Mucosa of descending colon (tissue), 3 donors: ENCODE results near the gene ABTB2. TPM values are rescaled to one million over a fixed set of nuclear protein-coding genes. Genes with fewer than 3 reads are reported as not detected.

Experiments
- ATAC-seq: fragments of 200-7000 bp; cut with Tn5 transposase; one replicate; pipeline ENCODE4 v1.9.1; 2020; ENCODE audit warnings: mild to moderate bottlenecking, moderate library complexity
- DNase-seq, 3 donors: peaks; one replicate each; pipeline ENCODE4 v3.0.0-alpha.2; 2020
- H3K36me3 ChIP-seq: fragments of 200-600 bp; one replicate; pipeline ENCODE4 v1.8.0; 2021; ENCODE audit warnings: low read depth, mild to moderate bottlenecking
- H3K4me1 ChIP-seq: fragments of 200-600 bp; one replicate; pipeline ENCODE4 v1.8.0; 2021; ENCODE audit warnings: low read depth, mild to moderate bottlenecking
- H3K4me3 ChIP-seq: fragments of 200-600 bp; one replicate; pipeline ENCODE4 v1.8.0; 2021; ENCODE audit warnings: mild to moderate bottlenecking
- H3K9me3 ChIP-seq: fragments of 200-600 bp; one replicate; pipeline ENCODE4 v1.8.0; 2021; ENCODE audit warnings: mild to moderate bottlenecking
- intact Hi-C, 2 donors: fragments of 100-400 bp; cut with DNase I in 1 of 2; cut with micrococcal nuclease in 1 of 2; formaldehyde crosslinking; loops; one replicate each; pipeline versions ENCODE4 v1.11.0 to v1.11.1; 2022; cut with DNase I, micrococcal nuclease
- long read RNA-seq, 2 donors: library from polyadenylated mRNA; unstranded; transcript quantifications; one replicate each; pipeline ENCODE4 v2.0.0, GENCODE V29; 2019 to 2021
- total RNA-seq, 3 donors: library from RNA; stranded (reverse); fragmentation: NEBNext Ultra II Directional in 2 of 3; extraction: Animal tissue kit (Norgen Biotek cat#: 25700) in 2 of 3; gene quantifications; one replicate each; pipeline versions ENCODE4 v1.2.1 to v1.2.4, GENCODE V29; 2021 to 2023
- TF ChIP-seq, protein P1 (sequence below): fragments of 200-600 bp; IDR thresholded peaks from one replicate; pipeline ENCODE4 v1.8.0; 2022; ENCODE audit warnings: antibody characterized with exemption, mild to moderate bottlenecking
- donor health status: DM: no; HTN: no; CAD: no; lungs with moderate emphysema.
- donor health status: DM: no; HTN: no; CAD: no.
- donor health status: DM: no; HTN: yes; CAD: no.

The ABTB2 gene
- total RNA-seq, result 10 to 100 TPM; 12.8 to 16.8 (median 14.3) TPM
- long read RNA-seq, donor 1, full-length matches to known transcripts, result 6 of 17 reads
- long read RNA-seq, donor 1, partial matches to known transcripts, result 8 of 17 reads
- long read RNA-seq, donor 1, other reads (novel, unspliced or antisense), result 3 of 17 reads
- long read RNA-seq, donor 2, partial matches to known transcripts, result 1 of 1 reads
- long read RNA-seq, donor 2, other reads (novel, unspliced or antisense), result 0 of 1 reads

DNA sequence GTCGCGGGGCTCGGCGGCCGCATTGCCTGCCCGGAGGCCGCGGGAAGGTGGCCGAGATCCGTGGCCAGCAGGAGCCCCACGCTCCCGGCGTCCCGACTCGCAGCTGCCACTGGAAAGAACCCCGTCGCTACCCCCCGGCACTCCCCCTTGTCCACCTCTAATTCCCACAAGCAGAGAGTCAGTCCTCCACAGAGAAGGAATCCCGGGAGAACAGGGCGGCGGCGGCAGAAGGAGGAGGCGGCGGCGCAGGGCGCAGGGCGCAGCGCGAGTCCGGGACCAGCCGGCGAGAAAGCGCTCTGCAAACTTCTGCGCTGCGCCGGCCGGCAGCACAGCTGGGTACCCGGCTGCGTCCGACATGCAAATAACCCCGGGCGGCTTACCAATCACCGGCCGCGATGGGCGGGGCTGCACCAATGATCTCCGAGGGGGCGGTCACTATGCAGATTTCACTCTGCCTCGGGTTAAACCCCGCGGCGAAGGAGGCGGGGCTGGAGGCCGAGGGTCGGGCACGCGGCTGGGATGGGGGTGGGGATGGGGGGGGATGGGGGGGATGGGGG lies at the start of gene ABTB2:
Gene ABTB2 (minus strand): TSS at position 310 of the 557 bp plus-strand sequence.
- TF ChIP-seq, protein P1, sequence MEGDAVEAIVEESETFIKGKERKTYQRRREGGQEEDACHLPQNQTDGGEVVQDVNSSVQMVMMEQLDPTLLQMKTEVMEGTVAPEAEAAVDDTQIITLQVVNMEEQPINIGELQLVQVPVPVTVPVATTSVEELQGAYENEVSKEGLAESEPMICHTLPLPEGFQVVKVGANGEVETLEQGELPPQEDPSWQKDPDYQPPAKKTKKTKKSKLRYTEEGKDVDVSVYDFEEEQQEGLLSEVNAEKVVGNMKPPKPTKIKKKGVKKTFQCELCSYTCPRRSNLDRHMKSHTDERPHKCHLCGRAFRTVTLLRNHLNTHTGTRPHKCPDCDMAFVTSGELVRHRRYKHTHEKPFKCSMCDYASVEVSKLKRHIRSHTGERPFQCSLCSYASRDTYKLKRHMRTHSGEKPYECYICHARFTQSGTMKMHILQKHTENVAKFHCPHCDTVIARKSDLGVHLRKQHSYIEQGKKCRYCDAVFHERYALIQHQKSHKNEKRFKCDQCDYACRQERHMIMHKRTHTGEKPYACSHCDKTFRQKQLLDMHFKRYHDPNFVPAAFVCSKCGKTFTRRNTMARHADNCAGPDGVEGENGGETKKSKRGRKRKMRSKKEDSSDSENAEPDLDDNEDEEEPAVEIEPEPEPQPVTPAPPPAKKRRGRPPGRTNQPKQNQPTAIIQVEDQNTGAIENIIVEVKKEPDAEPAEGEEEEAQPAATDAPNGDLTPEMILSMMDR, result no peak
- H3K4me1 ChIP-seq, result peaks cover 16% of the 10 kb centered on the region
- DNase-seq (peak; percentile 99), ATAC-seq (peak; percentile 91)
- intact Hi-C loops, result loop anchor here in 1 of 2 donors (2.0 to 5.0 kb wide), 2 partner anchors 183 to 360 kb away; no protein-coding TSS in a partner anchor
- peak within 1 kb of the TSS; percentile 31 for H3K4me3 ChIP-seq
- no peaks in the 10 kb centered on the region for H3K9me3 ChIP-seq
- no peaks in the 10 kb centered on the region for H3K36me3 ChIP-seq

DNA sequence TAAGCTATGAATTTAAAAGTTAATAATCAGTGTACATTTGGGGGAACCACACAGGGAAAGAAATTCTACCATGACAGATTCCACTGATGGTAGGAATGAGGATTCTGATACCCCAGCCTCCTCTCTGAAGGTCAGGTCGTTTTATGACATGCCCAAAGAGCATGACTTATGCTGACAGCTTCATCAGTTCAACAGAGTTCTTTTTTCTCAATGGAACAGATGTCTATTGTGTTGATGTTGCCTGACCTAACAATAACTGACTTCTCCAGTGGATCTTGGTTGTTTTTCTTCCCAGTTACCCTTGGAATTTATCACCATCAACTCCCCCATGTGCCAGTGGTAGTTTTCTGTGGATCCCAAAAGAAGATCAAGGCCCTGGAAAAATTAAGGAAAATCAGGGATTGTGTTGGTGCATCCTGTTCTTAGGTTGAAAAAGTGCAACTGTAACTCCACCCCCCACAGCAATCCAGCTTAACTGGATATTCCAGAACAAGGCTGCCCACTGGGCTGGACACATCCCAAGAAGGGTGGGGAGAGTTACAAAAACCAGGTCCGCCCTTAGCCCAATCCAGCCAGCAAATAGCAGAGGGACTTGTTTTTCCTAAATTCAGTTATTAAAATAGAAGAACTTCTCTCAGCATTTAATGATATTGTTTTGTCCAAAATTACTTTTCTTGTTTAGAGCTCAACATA lies 49.5 kb upstream of the ABTB2 start:
- Histone ChIP-seq H3K4me3 (no peak overlapping the region), H3K36me3 (no peaks in the 10 kb centered on the region), H3K4me1 (no peaks in the 10 kb centered on the region), H3K9me3 (no peaks in the 10 kb centered on the region)
- DNase-seq, result no peak
- intact Hi-C loops, result no loop called here
- ATAC-seq, result no peak
- TF ChIP-seq, protein P1, result no peak

DNA sequence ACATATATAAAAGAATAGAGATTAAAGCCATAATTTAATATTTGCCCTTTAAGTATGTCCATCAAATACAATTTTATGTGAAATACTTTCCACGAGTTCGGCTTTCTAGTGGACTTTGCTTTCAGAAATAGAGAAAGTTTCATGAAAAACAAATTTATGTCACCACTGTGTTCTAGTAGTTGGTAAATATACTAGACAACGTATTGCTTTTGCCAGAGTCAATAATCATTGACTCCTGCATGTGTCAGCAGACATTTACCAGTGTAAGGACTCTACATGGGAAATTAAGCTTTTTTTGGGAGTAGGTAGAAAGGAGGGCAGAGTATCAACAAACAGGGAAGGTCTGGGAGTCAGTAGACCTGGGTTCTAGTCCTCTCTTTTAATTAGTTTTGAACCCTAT lies 48.6 kb upstream of the ABTB2 start:
- no peak for DNase-seq
- Histone ChIP-seq H3K4me1 (no peaks in the 10 kb centered on the region), H3K4me3 (no peak overlapping the region), H3K9me3 (no peaks in the 10 kb centered on the region), H3K36me3 (no peaks in the 10 kb centered on the region)
- no peak for ATAC-seq
- TF ChIP-seq, protein P1, result no peak
- intact Hi-C loops, result no loop called here

DNA sequence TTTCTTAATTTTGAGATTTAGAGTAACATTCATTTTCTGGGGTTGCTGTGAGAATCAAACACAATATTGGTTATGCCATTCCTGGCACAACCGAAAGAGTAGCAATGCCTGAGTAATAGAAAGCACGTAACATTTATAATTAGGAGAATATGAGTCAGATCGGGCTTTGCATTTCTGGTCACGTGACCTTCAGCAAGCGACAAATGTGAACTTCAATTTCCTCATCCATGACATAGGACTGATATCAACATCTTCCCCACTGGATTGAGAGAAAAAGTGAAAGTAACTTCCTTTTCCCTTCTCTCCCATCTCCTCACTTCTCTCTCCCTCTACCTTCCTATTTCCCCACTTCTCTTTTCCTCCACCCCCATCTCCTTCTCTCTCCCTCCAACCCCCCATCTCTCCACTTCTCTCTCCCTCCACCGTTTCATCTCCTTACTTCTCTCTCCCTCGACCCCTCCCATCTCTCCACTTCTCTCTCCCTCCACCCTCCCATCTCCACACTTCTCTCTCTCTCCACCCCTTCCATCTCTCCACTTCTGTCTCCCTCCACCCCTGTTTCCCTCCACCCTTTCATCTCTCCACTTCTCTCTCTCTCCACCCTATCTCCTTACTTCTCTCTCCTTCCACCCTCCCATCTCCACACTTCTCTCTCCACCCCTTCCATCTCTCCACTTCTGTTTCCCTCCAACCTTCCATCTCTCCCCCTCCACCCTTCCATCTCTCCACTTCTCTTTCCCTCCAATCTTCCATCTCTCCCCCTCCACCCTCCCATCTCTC lies 47.5 kb upstream of the ABTB2 start:
- Histone ChIP-seq H3K4me3 (no peak overlapping the region), H3K4me1 (no peaks in the 10 kb centered on the region), H3K36me3 (no peaks in the 10 kb centered on the region), H3K9me3 (no peaks in the 10 kb centered on the region)
- intact Hi-C loops, result no loop called here
- DNase-seq, result no peak
- TF ChIP-seq, protein P1, result no peak
- ATAC-seq, result peak; percentile 8

DNA sequence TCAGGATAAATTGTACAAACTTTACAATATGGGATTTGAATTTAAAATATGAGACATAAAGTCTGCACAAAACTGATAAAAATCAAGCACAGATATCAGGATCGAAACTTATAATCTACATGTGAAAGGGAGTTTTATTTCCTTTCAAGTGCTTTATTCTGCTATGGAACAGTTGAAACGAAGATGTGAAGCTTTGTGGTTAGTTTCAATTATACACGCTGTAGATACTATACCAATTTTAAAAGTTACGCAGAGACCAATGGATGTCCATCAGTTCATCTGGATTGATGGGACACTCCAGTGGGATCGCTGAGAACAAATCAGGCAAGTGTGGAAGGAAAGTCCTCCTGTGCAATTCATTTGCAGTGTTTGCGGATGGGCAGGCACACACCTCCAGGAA lies 46.5 kb upstream of the ABTB2 start:
- TF ChIP-seq, protein P1, result no peak
- intact Hi-C loops, result no loop called here
- Histone ChIP-seq H3K4me1 (no peaks in the 10 kb centered on the region), H3K4me3 (no peak overlapping the region), H3K9me3 (no peaks in the 10 kb centered on the region), H3K36me3 (no peaks in the 10 kb centered on the region)
- ATAC-seq (no peak), DNase-seq (no peak)
